T1000 (cell line): ENCODE results near the gene SLC35A3.
"Not testable (repeated sequence)": the region's sequence is repeated elsewhere in the genome, so short reads cannot be mapped to it uniquely, and the experiment has no call there.

Source experiments
- DNase-seq: peaks from one replicate; lab custom pipeline; 2025; ENCODE audit warnings: mixed read lengths; lab: John Stamatoyannopoulos, UW

The SLC35A3 gene

GRCh38 chr1:99969729-99970621, at the start of gene SLC35A3:
Gene SLC35A3, plus strand, starts transcription at chr1:99969996. Its CDS starts 23,559 bp downstream, at chr1:99993555.
- peak; percentile 69 for DNase-seq

- no peak for DNase-seq
Observed at GRCh38 chr1:99934801-99935200, 35.0 kb upstream of the SLC35A3 start.

GRCh38 chr1:99935534-99935933, 34.3 kb upstream of the SLC35A3 start:
- DNase-seq, result no peak

- no peak for DNase-seq
Observed at GRCh38 chr1:99936071-99936470, 33.7 kb upstream of the SLC35A3 start.

- DNase-seq, result no peak
Observed at GRCh38 chr1:99942723-99943122, 27.1 kb upstream of the SLC35A3 start.

- no peak for DNase-seq
Observed at GRCh38 chr1:99943223-99943794, 26.5 kb upstream of the SLC35A3 start.

- DNase-seq, result no peak
Observed at GRCh38 chr1:99944192-99944591, 25.6 kb upstream of the SLC35A3 start.

GRCh38 chr1:99945174-99945573, 24.6 kb upstream of the SLC35A3 start:
- no peak for DNase-seq

- DNase-seq, result no peak
Observed at GRCh38 chr1:99950486-99950885, 19.3 kb upstream of the SLC35A3 start.

- DNase-seq, result no peak
Observed at GRCh38 chr1:99952522-99952921, 17.3 kb upstream of the SLC35A3 start.

GRCh38 chr1:99955375-99955774, 14.4 kb upstream of the SLC35A3 start:
- no peak for DNase-seq

GRCh38 chr1:99956755-99957154, 13.0 kb upstream of the SLC35A3 start:
- no peak for DNase-seq

- no peak for DNase-seq
Observed at GRCh38 chr1:99957818-99958217, 12.0 kb upstream of the SLC35A3 start.

GRCh38 chr1:99959189-99959705, 10.5 kb upstream of the SLC35A3 start:
- DNase-seq, result not testable (repeated sequence)

GRCh38 chr1:99960260-99960659, 9.5 kb upstream of the SLC35A3 start:
- not testable (repeated sequence) for DNase-seq

- no peak for DNase-seq
Observed at GRCh38 chr1:99963041-99963795, 6.6 kb upstream of the SLC35A3 start.

GRCh38 chr1:99964806-99965205, 5.0 kb upstream of the SLC35A3 start:
- no peak for DNase-seq

GRCh38 chr1:99965646-99966375, 4.0 kb upstream of the SLC35A3 start:
- no peak for DNase-seq

GRCh38 chr1:99968214-99968613, 1.6 kb upstream of the SLC35A3 start:
- DNase-seq, result no peak

- peak; percentile 52 for DNase-seq
Observed at GRCh38 chr1:99969260-99969728, 502 bp upstream of the SLC35A3 start.

- no peak for DNase-seq
Observed at GRCh38 chr1:99970713-99971255, 988 bp downstream of the SLC35A3 start.
